ENCODE results near the gene C16orf78.

The C16orf78 gene, protein sequence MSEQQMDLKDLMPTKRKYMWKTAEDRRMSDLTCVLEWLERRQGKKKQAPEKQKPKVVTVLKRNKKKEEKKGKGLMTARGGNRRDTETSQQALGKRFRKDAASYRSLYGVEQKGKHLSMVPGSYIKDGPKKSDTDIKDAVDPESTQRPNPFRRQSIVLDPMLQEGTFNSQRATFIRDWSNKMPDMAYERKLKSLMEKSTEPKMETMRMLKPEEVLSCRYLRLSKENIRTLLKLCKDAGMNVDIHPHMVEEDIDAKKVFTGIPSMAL

DNA sequence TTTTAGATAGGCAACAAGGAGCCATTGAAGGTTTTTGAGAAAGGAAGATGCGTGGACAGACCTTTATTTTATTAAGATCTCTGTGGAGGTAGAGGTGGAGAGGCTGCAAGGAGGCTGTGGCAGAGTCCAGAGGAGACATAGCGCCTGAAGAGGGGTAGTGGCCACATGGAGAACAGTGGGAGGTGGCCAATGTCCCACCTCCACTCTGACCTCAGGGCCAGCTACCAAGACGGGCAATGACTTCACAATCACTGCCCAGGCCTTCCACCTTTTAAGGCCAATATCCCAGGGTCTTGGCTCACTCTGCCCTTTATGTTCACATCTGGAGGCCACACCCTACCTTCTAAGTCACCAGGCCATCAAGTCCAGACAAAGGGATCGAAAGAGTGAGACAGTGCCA is at the start of gene C16orf78:
Gene C16orf78 (plus strand): TSS at position 301 of the 400 bp plus-strand sequence. CDS start 136 bp downstream, outside the sequence.
- no peak within 1 kb of the TSS for H3K4me3 ChIP-seq (ENCODE audit: low read depth, low read length)

DNA sequence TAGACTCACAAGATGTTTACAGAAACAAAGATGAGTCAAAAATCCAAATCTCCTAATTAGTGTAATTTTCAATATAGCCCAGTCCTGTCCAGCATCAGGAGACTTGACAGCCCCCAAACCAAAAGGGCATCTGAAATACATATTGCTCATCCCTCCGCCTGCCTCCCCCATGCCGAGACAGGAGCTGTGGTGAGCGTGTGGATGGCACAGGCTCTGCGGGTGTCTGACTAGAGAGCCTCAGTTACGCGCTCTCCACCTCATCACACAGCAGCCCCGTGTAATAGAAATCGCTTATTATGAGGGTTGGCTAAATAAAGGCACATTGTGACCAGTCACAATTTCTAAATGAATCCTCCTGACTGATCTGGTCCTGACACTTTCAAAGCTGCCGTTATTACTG is 48.9 kb upstream of the C16orf78 start:
- no peak overlapping the region for H3K4me3 ChIP-seq (ENCODE audit: low read depth, low read length)

DNA sequence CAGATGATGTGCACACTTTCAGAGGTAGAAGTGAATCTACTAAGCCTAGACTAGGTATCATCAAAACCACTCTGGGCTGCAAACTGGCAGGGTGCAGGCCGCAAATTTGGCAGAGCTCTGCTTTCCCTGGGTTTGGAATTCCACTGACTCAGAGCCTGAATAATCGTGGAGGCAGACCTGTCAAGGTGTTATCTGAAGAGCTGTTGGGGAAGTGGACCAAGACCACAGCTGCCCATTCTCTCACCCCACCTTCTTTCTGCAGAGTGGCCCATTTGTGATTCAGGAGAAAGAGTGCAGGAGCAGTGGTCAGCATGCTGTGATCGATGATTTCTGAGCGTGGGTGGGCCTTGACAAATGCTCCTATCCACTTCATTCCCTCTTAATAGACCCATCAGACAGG is 46.1 kb upstream of the C16orf78 start:
- H3K4me3 ChIP-seq (ENCODE audit: low read depth, low read length) = no peak overlapping the region

DNA sequence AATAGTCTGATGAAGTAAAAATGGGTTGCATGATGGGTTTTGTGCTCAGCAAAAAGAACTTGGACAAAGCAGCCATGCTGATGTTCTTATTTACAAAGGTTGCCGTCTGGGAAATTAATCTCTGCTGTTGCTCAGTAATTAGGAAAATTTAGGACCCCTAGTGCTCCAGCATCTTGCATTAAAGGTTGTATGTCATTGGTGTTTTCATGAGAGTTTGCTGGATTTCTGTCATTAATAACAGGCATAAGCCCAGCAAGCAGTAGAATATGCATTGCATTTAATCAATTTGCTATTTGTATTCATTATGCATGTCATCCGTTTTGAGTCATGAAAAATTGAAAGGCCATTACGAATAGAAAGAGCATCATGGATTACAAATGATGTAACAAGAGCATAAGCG is 45.3 kb upstream of the C16orf78 start:
- H3K4me3 ChIP-seq (ENCODE audit: low read depth, low read length) = no peak overlapping the region

DNA sequence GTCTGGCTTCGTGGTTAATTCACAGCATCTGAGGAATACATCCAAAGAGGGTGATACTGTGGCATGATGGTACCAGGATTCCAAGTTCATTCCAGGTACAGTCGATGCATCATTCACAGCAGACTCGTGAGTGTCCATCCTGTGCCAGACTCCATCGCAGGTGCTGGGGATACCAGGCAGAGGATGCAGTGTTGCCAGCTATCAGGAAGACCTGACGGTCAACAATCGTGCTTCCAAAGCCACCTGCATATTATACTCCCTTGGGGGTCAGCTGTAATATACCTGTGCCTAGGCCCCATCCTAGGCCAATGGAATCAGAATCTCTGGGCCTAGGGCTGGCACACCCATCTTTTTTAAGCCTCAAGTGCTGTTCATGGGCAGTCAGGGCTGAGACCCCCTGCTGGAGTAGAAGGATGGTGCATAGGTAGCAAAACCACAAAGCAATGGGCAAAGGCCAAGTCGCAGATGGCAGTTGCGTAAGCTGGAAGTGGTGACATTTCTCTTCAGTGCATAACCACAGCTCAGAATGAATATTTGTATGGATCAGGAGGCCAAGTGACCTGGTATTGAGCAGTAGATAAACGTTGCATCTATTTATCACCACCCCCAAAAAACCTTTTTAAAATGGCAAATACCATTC is 42.9 kb upstream of the C16orf78 start:
- no peak overlapping the region for H3K4me3 ChIP-seq (ENCODE audit: low read depth, low read length)

DNA sequence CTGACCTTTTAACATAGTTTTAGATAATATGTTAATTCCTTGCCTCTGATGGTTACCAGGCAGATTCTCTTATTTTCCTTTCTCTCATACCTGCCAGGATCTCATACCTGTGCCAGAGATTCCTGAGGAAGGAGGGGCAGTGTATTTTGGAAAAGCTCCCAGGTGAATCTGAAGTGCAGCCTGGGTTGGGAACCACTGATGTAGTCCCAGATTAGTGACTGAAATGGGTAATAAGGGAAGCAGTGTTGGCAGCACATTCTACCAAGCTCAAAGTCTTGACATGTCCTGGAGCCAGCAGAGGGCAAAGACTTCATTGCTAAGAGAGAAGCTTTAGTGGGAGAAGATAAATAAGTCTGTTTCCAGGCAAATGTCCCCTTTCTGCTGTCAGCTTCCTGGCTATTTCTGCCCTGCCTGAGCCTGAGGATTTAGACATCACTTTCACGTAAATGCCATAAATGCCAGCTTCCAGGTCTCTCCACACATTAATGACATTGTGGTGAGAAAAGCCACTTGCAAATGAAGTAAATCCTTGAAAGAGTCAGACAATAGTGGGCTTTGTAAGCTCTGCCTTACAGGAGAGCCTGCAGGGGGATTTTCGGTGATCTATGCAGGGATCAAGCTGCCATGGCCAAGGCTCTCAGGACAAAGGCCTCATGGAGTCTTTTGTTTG is 40.9 kb upstream of the C16orf78 start:
- H3K4me3 ChIP-seq (ENCODE audit: low read depth, low read length) = no peak overlapping the region

DNA sequence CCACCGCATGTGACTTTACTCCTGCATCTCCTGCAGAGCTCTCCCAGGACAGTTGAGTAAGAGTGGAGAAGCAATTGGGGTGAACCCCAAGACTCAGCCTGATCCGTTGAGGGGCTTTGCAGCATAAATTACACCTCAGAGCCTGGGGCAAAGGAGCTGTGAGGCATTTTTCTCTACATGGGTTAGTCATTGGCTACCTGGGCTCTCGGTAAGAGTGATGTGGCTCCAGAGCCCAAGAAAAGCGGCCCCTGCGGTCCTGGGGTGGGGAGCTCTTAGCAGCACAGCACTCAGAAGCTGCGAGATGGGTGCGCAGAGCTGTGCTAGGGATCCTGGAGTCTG is 40.4 kb upstream of the C16orf78 start:
- H3K4me3 ChIP-seq (ENCODE audit: low read depth, low read length) = no peak overlapping the region

DNA sequence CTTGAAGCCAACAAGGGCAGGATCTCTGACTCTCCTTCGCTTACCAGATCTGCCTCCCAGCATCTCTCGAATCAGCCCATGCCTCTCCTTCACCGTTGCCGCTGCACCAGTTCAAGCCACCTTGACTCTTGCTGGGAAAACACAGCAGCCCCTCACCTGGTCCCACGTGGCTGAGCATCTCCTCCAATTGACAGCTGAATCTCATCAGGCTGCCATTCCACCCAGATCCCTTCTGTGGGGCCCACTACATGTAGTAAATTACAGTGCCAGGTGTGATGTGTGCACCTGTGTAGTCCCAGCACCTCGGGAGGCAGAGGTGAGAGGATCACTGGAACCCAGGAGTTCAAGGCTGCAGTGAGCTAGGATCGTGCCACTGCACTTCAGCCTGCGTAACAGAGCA is 37.8 kb upstream of the C16orf78 start:
- no peak overlapping the region for H3K4me3 ChIP-seq (ENCODE audit: low read depth, low read length)

DNA sequence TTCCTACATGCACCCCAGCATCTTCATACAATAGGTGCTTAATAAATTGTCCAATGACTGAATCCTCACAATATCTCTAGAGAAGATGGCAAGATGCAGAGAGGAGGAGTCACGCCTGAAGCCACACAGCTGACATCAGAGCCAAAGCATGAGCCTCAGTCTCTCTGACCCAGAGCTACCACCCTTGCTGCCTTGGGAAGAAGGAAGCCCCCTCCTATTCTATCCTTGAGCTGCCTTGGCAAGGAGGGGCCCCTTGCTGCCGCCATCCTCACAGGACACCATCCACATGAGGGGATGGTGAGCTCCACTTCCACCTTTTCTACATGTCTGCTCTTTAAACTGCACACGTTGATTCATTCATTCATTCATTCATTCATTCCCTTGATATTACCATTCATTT is 37.0 kb upstream of the C16orf78 start:
- H3K4me3 ChIP-seq (ENCODE audit: low read depth, low read length) = no peak overlapping the region

DNA sequence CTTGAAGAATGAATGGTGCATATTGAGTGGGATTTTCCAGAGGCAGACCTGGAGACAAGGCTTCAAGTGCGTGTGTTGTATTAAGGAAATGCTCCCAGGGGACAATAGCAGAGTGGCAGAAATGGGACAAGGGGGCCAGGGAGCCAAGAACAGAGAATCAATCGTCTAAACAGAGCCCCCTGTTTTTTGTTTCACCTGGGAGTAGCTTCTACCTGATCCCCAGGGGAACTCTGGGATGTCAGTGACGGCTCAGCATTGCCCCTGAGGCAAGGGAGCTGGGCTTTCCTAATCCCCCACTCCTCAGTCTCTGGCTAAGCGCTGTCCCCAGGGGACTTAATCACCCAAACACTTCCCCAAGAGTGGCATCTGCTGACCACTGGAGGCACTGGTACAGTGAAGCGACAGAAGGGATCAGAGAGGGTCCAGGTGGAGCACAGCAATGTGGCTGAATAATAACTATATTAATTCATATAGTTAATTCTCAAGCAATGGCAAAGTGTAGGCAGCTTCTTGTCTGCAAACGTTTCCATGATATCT is 35.7 kb upstream of the C16orf78 start:
- no peak overlapping the region for H3K4me3 ChIP-seq (ENCODE audit: low read depth, low read length)

DNA sequence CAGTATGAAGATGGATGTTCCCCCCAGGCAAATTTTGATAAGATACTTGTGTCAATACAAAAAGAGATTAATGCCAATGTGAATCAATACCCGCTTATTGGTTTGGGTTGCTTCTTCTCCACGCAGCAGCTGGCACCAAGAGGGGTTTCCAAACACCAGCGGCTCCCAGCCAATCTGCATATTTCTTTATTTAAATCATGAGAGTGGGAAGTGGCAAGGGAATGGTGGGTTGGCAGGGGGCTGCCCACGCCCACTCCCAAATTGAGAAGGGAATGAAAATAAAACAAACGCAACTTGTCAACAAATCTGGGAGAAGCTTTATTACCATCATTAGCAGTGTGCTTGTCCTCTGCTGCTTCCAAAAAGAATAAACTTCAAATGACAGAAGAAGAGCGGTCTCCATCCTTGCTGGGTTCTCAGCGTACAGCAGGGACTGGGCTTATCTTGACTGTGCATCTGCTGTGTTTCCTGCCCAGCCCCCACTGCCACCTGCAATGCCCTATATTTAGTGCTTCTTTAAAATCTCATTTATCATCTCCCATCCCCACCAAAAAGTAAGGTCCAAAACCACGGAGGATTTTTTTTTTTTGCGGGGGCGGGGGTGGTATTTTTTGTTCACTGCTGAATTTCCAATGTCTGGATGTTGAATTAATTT is 34.9 kb upstream of the C16orf78 start:
- no peak overlapping the region for H3K4me3 ChIP-seq (ENCODE audit: low read depth, low read length)

DNA sequence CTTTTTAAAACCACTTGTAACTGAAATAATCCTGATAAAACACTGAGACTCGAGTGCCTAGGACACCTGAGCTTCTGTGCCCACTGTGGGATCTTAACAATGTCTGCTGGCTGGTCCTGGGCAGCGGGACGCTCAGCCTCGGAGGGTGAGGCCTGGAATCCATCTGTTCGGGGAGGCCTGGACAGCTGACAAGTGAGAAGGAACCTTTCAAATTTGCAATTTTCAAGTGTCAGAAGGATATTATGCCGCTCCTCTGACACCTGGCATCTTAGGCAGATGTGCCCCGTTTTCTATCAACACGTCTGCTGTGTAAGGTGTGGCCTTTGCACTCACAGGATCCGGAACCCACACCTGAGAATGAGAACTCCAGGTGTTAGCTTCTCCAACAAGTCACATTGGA is 33.1 kb upstream of the C16orf78 start:
- no peak overlapping the region for H3K4me3 ChIP-seq (ENCODE audit: low read depth, low read length)

DNA sequence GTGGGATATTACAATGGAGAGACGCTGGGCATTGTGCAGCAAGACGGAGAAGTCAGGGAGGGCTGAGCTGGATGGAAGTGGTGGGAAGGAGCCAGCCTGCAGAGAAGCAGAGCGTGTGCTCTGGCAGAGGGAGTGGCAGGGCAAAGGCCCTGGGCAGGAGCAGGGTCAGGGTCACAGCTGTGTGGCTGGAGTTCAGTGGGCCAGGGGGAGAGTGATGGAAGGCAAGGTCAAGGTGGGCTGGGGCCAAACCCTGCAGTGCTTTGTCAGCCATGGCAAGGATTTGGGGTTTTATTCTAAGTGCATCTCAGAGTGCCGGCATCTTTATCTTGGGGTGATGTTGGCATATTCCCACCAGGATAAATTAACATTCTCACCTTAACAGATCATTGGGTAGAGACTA is 31.9 kb upstream of the C16orf78 start:
- no peak overlapping the region for H3K4me3 ChIP-seq (ENCODE audit: low read depth, low read length)

DNA sequence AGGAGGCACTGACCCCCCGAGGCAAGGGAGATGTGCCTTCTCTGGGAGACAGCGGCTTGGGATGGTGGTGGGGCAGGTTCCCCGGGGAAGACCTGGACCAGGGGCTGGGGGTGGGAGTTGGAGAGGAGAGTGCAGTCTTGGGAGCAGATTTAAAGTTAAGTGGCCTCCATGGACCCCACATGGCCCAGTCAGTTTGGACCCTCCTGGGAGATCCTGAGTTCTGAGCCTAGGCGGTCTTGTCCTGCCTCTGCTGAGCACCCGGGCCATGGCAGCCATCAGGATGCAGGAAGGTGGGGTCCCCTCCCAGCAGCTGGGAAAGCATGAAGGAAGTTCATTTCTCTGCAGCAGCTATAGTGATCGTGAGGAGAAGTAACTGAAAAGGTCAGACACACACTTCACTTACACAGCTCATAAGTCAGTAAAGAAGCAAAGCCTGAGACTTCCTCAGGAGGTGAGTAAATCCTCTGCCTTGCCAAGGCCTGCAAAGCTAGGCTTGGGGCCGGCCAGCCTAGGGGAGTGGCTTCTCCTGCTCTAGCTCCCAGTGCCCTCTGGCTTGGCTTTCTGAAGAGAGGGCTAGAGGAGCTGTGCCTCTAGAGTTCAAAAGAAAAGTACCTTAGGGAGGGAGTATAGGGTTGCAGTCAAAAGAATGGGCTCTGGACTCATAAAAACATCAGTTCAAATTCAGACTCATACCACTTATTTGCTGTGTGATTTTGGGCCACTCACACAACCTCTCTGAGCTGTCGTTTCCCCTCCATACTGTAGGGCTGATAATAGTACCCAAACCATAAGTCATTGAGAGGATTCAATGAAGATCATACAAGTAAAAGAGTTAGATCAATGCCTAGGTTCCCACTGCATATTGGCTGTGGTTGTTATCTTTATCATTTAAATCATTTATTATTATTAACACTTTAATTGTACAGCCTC is 31.0 kb upstream of the C16orf78 start:
- H3K4me3 ChIP-seq (ENCODE audit: low read depth, low read length) = no peak overlapping the region

DNA sequence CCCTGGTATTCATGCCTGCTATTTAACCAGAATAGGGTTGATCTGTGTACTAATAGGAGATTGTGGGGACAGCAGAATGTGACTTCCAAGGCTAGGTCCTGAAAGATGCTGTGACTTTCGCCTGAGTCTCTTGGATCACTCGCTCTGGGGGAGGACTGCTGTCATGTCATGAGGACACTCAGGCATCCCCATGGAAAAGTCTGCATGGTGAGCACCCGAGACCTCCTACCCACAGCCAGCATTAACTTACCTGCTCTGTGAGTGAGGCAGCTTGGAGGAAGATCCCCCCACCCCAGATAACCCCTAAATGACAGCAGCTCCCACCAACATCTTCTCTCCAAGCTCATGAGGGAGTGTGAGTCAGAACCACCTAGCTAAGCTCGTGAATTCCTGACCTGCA is 30.3 kb upstream of the C16orf78 start:
- H3K4me3 ChIP-seq (ENCODE audit: low read depth, low read length) = no peak overlapping the region

DNA sequence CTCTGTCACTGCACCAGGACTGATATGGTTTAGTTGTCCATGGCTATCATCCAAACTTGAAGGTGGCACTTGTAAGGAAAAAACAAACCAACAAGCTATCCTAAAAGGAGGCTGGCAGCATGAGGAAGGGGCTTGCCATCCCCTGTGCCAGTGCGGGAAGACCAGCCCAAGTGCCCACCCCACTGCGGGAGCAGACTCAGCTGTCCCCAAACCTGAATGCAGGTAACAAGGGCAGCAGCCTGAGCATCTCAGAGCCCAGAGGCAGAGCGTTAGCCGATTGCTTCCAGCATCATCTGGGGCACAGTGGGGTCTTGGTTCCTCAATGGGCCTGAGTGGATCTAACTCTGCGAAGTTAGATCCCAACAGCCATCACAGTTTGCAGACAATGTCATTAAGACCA is 29.2 kb upstream of the C16orf78 start:
- H3K4me3 ChIP-seq (ENCODE audit: low read depth, low read length) = no peak overlapping the region

DNA sequence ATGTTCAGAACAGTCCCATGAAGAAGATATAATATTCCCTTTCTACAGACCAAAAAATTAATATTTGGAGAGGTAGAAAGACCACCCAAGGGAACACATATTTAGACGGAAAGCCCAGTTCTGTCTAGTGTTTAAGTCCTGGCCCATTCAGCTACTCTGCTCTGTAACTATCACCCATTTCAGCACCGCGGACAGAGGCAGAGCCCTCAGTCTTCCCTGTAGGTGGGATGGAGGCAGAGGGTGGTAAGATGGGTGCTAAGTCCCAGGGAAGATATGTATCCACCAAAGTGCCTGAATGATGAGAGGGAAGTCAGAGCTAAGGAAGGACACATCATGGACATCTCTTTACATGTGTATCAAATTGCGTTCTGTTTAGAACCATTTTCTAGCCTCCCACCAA is 27.8 kb upstream of the C16orf78 start:
- no peak overlapping the region for H3K4me3 ChIP-seq (ENCODE audit: low read depth, low read length)

DNA sequence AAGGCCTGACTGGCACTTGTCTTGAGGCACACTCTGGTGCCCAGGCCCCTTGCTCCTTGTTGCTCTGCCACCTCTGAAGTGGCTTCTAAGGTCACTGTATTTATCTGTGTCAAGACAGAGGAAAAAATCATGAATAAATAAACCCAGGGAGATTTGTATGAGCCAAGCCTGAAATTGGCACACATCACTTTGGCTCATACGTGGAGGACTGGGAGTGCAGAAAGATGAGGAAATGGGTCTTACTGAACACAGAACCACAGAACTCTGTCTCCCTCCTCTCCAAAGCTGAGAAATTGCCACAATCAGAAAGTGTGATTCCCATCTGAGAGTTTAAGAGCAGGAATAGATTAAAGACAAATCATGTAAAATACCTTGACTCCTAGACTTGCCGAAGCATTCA is 27.1 kb upstream of the C16orf78 start:
- H3K4me3 ChIP-seq (ENCODE audit: low read depth, low read length) = no peak overlapping the region

DNA sequence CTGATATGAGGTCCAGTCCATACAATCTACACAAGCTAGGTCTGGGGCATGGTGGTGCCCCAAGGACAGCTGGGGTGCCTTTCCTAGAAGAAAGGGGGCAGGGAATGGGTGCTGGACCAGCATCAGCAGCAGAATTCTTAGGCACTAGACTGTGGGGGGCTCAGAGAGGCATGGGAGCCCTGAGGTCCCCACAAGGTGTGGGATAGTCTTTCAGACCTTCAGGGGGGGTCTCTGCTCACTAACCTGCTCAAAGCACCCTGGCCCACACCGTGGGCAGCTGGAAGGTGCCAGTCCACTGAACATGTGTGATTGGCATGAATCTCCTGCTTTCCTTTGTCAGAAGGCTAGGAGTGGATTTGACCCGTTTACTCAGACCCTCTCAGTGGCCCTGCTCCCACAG is 26.1 kb upstream of the C16orf78 start:
- no peak overlapping the region for H3K4me3 ChIP-seq (ENCODE audit: low read depth, low read length)

DNA sequence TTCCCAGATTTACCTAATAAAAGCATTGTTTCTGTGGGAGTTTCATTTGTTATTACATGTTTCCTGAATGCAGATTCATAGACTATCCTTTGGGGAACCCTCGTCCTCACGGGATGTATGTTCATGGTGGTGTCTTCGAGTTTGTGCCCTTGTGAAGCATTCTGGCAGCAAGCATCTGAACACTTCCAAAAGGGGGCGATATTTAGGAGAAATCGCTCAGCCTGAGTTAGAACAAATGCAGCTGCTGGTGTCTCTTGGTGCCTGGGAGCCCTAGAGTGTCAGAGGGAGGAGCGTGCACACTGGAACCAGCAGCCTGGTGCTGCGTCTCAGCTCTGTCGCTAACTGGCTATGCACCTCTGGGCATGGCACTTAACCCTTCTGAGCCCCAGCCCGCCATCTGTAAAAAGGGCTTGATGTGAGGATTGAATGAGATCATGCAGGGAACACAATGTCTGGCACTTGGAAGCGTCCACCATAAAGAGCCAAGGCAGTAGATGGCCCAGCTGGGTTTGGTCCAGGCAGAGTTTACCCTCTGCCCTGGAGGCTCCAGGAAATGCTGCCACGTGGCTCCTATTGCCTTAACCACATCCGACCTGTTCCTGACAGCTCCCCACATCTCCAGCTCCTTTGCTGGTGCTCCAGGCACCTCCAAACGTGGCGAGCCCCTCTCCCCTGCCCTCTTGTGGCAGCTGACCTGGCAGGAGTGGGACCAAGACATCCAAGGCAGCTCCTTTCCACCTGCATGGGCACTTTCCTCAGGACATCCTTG is 25.0 kb upstream of the C16orf78 start:
- no peak overlapping the region for H3K4me3 ChIP-seq (ENCODE audit: low read depth, low read length)

Measured in iPS-11a (cell line).